ENCODE data around the gene MRPL58.

DNA sequence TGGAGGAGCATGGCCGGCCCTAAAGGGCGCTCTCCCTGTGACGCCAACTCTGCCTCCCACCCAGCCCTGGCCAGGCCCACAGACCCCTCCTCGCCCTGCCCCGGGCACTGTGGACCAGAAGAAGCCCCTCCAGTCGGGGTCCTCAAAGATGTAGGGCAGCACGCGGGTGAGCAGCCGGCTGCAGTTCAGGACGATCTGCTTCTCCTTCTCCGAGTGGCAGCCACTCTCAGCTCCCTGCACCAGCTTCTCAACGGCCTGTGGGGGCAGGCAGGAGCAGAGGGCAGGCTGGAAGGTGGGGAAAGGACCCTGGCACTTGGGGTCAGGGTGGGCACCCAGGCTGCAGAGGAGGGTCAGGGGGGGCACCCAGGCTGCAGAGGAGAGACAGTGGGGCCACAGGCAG, 48.8 kb upstream of the MRPL58 start:
- TF ChIP-seq EZH2 (IDR thresholded peaks at IDR 0.05; ENCODE audit: borderline replicate concordance, insufficient read depth, low read depth, low read length, poor library complexity, severe bottlenecking), result no peak
- TF ChIP-seq CTCF (IDR thresholded peaks at IDR 0.05), result no peak

All from B cell (primary cell).